GM10248 (cell line): ENCODE data around the gene BAZ1A.

ENCODE experiments used
- CTCF ChIA-PET: fragments of 300-600 bp; sonication (Branson Sonifier 250); formaldehyde crosslinking; extraction: SDS; loops from one replicate; lab custom pipeline; 2021; ENCODE audit warnings: antibody characterized with exemption; lab: Yijun Ruan, JAX
- POLR2A ChIA-PET: fragments of 350-650 bp; sonication (Branson Sonifier 250); formaldehyde crosslinking; extraction: SDS; loops from one replicate; lab custom pipeline; 2020; ENCODE audit warnings: antibody characterized with exemption; lab: Yijun Ruan, JAX
- DNase-seq: peaks from one replicate; pipeline ENCODE4 v3.0.0; 2012; ENCODE audit errors: extremely low spot score
- TF ChIP-seq, protein P1 (sequence below): IDR thresholded peaks from 2 replicates; pipeline ENCODE4 v1.5.1; 2012; ENCODE audit warnings: mild to moderate bottlenecking, low read depth; ENCODE audit errors: extremely low read depth, missing control alignments, control extremely low read depth

BAZ1A gene

DNA sequence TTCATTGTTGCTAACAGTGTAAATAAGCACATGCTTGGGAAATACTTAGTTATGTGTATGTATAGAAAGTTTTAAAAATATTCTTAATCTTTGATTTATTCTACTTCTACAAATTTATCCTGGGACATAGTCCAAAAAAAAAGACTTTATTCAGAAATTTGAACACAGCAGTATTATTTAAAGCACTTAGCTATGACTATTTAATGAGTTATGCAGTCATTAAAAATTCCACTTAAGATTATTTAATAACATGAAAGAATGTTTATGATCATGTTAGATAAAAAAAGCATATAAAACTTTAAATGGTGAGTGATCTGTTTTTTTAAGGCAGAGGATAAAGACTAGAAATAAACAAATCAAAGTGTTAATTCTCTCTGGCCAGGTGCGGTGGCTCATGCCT, 78.3 kb downstream of the BAZ1A start:
- no peak for DNase-seq
- CTCF ChIA-PET: interaction anchor here (1.9 kb wide), 1 partner anchor 11 kb away, joined by 4 read pairs; no protein-coding TSS in a partner anchor
- TF ChIP-seq, protein P1, sequence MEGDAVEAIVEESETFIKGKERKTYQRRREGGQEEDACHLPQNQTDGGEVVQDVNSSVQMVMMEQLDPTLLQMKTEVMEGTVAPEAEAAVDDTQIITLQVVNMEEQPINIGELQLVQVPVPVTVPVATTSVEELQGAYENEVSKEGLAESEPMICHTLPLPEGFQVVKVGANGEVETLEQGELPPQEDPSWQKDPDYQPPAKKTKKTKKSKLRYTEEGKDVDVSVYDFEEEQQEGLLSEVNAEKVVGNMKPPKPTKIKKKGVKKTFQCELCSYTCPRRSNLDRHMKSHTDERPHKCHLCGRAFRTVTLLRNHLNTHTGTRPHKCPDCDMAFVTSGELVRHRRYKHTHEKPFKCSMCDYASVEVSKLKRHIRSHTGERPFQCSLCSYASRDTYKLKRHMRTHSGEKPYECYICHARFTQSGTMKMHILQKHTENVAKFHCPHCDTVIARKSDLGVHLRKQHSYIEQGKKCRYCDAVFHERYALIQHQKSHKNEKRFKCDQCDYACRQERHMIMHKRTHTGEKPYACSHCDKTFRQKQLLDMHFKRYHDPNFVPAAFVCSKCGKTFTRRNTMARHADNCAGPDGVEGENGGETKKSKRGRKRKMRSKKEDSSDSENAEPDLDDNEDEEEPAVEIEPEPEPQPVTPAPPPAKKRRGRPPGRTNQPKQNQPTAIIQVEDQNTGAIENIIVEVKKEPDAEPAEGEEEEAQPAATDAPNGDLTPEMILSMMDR: no peak
- POLR2A ChIA-PET: no interaction called here

DNA sequence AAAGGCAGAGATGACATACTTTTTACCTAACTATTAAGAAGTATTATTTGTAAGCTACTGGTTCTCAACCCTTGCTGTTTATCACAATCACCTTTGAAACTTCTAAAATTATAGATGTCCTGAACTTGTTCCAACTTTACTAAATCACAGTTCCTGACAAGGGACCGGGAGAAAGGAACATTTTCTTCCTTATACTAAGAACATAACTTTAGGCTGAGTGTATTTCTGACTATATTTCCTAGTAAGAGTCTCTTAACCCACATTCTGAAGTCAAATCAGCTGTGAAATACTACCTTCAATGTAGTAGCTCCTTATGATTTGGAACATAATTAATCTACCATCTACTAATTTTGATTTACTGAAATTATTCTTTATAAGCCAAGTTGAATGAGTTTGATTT, 80.2 kb downstream of the BAZ1A start:
- DNase-seq: no peak
- POLR2A ChIA-PET: interaction anchor here (0.5 kb wide), 1 partner anchor 103 kb away, joined by 3 read pairs; no protein-coding TSS in a partner anchor
- CTCF ChIA-PET: no interaction called here

DNA sequence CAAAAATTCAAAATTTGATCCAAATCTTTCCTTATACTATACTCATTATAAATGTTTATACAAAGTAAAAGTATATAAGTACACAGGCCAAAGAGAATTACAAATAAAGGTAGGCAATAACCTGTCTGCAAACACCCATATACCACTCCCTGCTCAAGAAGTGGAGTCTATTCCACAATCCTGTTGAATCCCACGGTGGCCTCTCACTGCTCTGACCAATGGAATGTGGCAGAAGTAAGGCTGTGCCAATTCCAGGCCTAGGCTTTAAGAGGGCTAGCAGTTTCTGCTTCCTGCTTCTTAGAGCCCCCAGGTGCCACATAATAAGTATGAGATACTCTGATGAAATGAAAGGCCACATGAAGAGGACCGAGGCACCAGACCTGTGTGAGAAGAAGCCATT, 80.9 kb downstream of the BAZ1A start:
- no peak for DNase-seq
- POLR2A ChIA-PET: no interaction called here
- TF ChIP-seq, protein P1: no peak
- CTCF ChIA-PET: interaction anchor here (0.6 kb wide), 1 partner anchor 9 kb away, joined by 3 read pairs; no protein-coding TSS in a partner anchor

More for the DNA sequence above, 80.2 kb downstream of the BAZ1A start:
- TF ChIP-seq, protein P1: no peak

DNA sequence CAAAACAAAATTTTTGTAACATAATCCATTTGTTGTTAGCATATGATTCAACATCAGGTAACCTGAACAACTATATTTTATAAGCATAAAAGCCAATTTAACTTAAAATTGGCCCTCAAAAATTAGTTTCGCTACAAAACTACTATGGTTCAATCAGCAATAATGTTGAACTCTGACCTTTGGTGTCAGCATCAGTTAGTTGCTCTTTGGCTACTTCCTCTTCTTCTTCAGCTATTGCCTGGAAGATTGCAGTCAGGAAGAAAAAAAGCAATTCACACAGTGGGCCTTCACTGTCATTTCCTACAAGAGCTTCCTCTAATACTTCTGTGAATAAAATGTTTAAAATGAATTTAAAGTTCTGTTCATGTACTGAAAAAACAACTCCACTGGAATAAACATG, 82.6 kb downstream of the BAZ1A start:
- POLR2A ChIA-PET: no interaction called here
- TF ChIP-seq, protein P1: no peak
- CTCF ChIA-PET: no interaction called here
- no peak for DNase-seq

DNA sequence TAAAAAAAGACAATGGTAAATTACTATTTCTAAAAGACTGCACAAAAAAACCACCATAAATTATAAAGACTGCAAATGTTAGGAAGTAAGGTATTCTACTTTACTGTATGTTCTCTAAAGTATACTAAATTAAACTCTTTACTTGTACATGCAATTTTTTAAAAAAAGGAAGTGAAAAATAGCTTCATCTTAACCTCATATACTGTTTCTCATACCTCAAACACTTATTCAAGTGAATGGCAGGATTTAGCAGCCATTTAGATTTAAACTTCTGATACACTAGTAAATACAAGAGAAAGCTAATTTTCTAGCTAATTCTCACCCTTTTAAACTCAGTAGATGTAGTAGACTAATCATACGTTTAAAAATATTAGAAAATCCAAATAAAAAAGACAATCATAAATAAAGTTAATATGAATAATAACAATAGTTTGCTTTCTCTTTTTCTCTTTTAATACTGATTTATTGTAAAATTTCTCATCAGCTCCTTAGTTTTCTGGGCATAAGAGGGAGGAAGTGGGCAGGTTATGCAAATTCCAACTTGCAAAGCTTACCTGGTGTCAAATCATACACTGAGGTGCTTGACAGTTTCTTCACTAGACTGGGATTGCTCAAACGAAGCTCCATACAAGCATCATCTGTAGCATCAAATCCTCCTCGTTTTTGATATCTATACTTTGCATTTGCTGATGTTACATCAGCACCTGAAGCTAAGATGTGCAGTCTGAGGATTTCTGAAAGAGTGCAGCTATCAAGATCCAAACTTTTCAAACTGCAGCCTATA, 89.7 kb downstream of the BAZ1A start:
- DNase-seq: peak; percentile 43
- TF ChIP-seq, protein P1: no peak
- ChIA-PET POLR2A (interaction anchor here (0.7 kb wide), 1 partner anchor 45 kb away, joined by 3 read pairs; no protein-coding TSS in a partner anchor), CTCF (interaction anchor here (0.6 to 1.3 kb wide), 6 partner anchors 8 to 261 kb away, joined by 3 to 4 read pairs (median 3); partner anchors contain the start of gene FAM177A1)

DNA sequence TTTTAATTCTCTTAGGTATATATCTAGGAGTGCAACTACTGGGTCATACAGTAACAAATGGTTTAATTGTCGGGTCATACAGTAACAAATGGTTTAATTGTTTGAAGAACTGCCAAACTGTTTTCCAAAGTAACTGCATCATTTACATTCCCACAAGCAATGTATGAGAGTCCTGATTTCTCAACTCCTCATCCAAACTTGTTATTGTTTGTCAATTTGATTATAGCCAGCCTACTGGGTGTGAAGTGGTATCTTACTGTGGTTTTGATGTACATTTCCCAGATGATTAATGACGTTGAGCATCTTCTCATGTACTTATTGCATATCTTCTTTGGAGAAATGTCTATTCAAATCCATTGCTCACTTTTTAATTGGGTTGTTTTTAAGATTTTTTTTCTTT, 93.1 kb downstream of the BAZ1A start:
- ChIA-PET POLR2A (no interaction called here), CTCF (no interaction called here)
- TF ChIP-seq, protein P1: no peak
- no peak for DNase-seq
